Mesendoderm (in vitro differentiated cells): ENCODE measurements around the gene ZGLP1.
"Not testable (repeated sequence)": the region's sequence is repeated elsewhere in the genome, so short reads cannot be mapped to it uniquely, and the experiment has no call there.

Experiments used
- DNase-seq: peaks from one replicate; pipeline ENCODE4 v3.0.0; 2013
- H2AK5ac ChIP-seq: 2 replicates; pipeline ENCODE4 v1.6.1; 2013; ENCODE audit warnings: low read length, inconsistent platforms
- H2BK120ac ChIP-seq: 2 replicates; pipeline ENCODE4 v1.6.1; 2013; ENCODE audit warnings: low read depth, mild to moderate bottlenecking, low read length, moderate library complexity, mixed read lengths
- H2BK15ac ChIP-seq: replicated peaks from 2 replicates; pipeline ENCODE4 v1.6.1; 2013; ENCODE audit warnings: low read depth, mild to moderate bottlenecking, moderate library complexity
- H2BK5ac ChIP-seq: 2 replicates; pipeline ENCODE4 v1.6.1; 2013; ENCODE audit warnings: low read length, inconsistent platforms
- H3K18ac ChIP-seq: 2 replicates; pipeline ENCODE4 v1.6.1; 2013; ENCODE audit warnings: mild to moderate bottlenecking, low read length, mixed read lengths
- H3K23ac ChIP-seq: one replicate; pipeline ENCODE4 v1.6.1; 2013; ENCODE audit warnings: low read length
- H3K27ac ChIP-seq: 2 replicates; pipeline ENCODE4 v1.5.1; 2013; ENCODE audit warnings: low read depth, mild to moderate bottlenecking, inconsistent platforms, low read length, moderate library complexity
- H3K27me3 ChIP-seq: 2 replicates; pipeline ENCODE4 v1.6.1; 2013; ENCODE audit warnings: low read length, control low read depth, mild to moderate bottlenecking, inconsistent platforms; ENCODE audit not compliant: insufficient read depth, poor library complexity
- H3K36me3 ChIP-seq: 2 replicates; pipeline ENCODE4 v1.6.1; 2013; ENCODE audit warnings: low read length, inconsistent platforms; ENCODE audit not compliant: control insufficient read depth, insufficient read depth
- H3K4ac ChIP-seq: one replicate; pipeline ENCODE4 v1.6.1; 2013; ENCODE audit warnings: low read depth, mild to moderate bottlenecking, low read length, moderate library complexity
- H3K4me1 ChIP-seq: 2 replicates; pipeline ENCODE4 v1.6.1; 2013; ENCODE audit warnings: low read depth, low read length, inconsistent platforms; ENCODE audit not compliant: control insufficient read depth
- H3K4me2 ChIP-seq: 2 replicates; pipeline ENCODE4 v1.6.1; 2013; ENCODE audit warnings: low read length
- H3K4me3 ChIP-seq: 2 replicates; pipeline ENCODE4 v1.5.1; 2013; ENCODE audit warnings: mild to moderate bottlenecking, low read length
- H3K56ac ChIP-seq: one replicate; pipeline ENCODE4 v1.6.1; 2013; ENCODE audit warnings: low read length
- H3K79me1 ChIP-seq: 2 replicates; pipeline ENCODE4 v1.6.1; 2013; ENCODE audit warnings: low read length, inconsistent platforms
- H3K79me2 ChIP-seq: 2 replicates; pipeline ENCODE4 v1.6.1; 2013; ENCODE audit warnings: mild to moderate bottlenecking, low read length; ENCODE audit not compliant: control insufficient read depth, insufficient read depth
- H3K9ac ChIP-seq: 2 replicates; pipeline ENCODE4 v1.6.1; 2013; ENCODE audit warnings: low read length, inconsistent platforms
- H4K5ac ChIP-seq: one replicate; pipeline ENCODE4 v1.6.1; 2013; ENCODE audit warnings: low read length
- H4K8ac ChIP-seq: one replicate; pipeline ENCODE4 v1.6.1; 2013; ENCODE audit warnings: low read depth, mild to moderate bottlenecking, control low read depth, low read length, moderate library complexity
- WGBS: extraction: QIAGEN DNeasy Blood & Tissue Kit; methylation state at CpG from one replicate; pipeline ENCODE4 v1.1.7; 2013; ENCODE audit warnings: low lambda C conversion rate, missing lambda C conversion rate; ENCODE audit not compliant: insufficient coverage; ENCODE audit errors: extremely low coverage; 5-methylcytosine and 5-hydroxymethylcytosine counted together

Gene ZGLP1

GRCh38 chr19:10344780-10345179 is 35.2 kb upstream of the ZGLP1 start:
- Histone ChIP-seq H2AK5ac (no peak overlapping the region), H2BK15ac (no peak overlapping the region), H3K79me2 (no peaks in the 10 kb centered on the region), H2BK120ac (no peak overlapping the region), H3K9ac (no peak overlapping the region), H2BK5ac (no peak overlapping the region), H3K27ac (no peak overlapping the region), H3K36me3 (no peaks in the 10 kb centered on the region), H4K8ac (no peak overlapping the region), H3K18ac (no peak overlapping the region), H3K56ac (no peak overlapping the region), H3K4me3 (no peak overlapping the region), H3K27me3 (no peaks in the 10 kb centered on the region), H3K4ac (no peak overlapping the region), H3K23ac (no peak overlapping the region), H3K4me1 (no peaks in the 10 kb centered on the region), H3K79me1 (no peaks in the 10 kb centered on the region), H3K4me2 (no peak overlapping the region), H4K5ac (no peak overlapping the region)
- DNase-seq: no peak
- WGBS: no CpG with 5 or more reads among the region's 10 CpGs

DNA sequence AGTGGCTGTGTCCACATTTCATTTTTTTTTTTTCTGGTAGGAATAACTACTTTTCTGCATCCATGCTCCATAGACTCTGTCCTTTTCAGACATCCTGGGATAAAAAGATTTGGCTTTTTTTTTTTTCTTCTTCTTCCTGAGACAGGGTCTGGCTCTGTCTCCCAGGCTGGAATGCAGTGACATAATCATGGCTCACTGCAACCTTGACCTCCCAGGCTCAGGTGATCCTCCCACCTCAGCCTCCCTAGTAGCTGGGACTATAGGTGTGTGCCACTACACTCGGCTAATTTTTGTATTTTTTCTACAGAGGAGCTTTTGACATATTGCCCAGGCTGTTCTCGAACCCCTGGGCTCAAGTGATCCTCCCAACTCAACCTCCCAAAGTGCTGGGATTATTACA is 33.9 kb upstream of the ZGLP1 start:
- H3K4me3 ChIP-seq: no peak overlapping the region
- no peak overlapping the region for H2BK15ac ChIP-seq
- no peak overlapping the region for H3K4ac ChIP-seq
- no peak overlapping the region for H3K23ac ChIP-seq
- H2BK120ac ChIP-seq: no peak overlapping the region
- H3K18ac ChIP-seq: no peak overlapping the region
- no CpG with 5 or more reads among the region's 2 CpGs for WGBS
- no peaks in the 10 kb centered on the region for H3K4me1 ChIP-seq
- no peak overlapping the region for H2BK5ac ChIP-seq
- H3K9ac ChIP-seq: no peak overlapping the region
- no peak overlapping the region for H3K56ac ChIP-seq
- H3K27ac ChIP-seq: no peak overlapping the region
- no peaks in the 10 kb centered on the region for H3K79me1 ChIP-seq
- no peak for DNase-seq
- no peak overlapping the region for H4K5ac ChIP-seq
- H3K4me2 ChIP-seq: no peak overlapping the region
- no peak overlapping the region for H2AK5ac ChIP-seq
- no peaks in the 10 kb centered on the region for H3K79me2 ChIP-seq
- H3K36me3 ChIP-seq: no peaks in the 10 kb centered on the region
- no peak overlapping the region for H4K8ac ChIP-seq
- H3K27me3 ChIP-seq: no peaks in the 10 kb centered on the region

DNA sequence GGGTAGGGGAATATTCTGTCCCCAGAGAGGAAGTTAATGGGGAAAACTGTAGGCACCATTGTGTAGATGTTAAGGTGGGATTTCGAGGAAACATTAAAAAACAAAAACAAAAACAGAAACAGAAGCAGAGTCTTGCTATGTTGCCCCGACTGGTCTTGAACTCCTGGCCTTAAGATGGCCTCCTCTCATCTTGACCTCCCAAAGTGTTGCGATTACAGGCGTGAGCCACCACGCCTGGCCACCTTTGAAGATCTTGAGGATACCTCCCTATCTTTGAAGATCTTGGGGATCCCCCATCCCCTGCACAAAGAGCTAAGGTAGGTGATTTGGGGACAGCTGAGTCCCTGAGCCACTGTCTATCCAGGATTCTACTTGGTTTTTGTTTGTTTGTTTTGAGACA is 30.4 kb upstream of the ZGLP1 start:
- H3K23ac ChIP-seq: no peak overlapping the region
- no peaks in the 10 kb centered on the region for H3K79me2 ChIP-seq
- no peak overlapping the region for H2BK15ac ChIP-seq
- no peak overlapping the region for H3K27ac ChIP-seq
- no peak overlapping the region for H4K5ac ChIP-seq
- H2BK120ac ChIP-seq: no peak overlapping the region
- no peaks in the 10 kb centered on the region for H3K27me3 ChIP-seq
- no peaks in the 10 kb centered on the region for H3K4me1 ChIP-seq
- H3K56ac ChIP-seq: peak overlapping the region; percentile 65
- H3K79me1 ChIP-seq: no peaks in the 10 kb centered on the region
- H3K9ac ChIP-seq: no peak overlapping the region
- no peak overlapping the region for H3K18ac ChIP-seq
- H2BK5ac ChIP-seq: no peak overlapping the region
- no peak for DNase-seq
- no peak overlapping the region for H3K4me3 ChIP-seq
- H3K36me3 ChIP-seq: no peaks in the 10 kb centered on the region
- WGBS: no CpG with 5 or more reads among the region's 5 CpGs
- no peak overlapping the region for H3K4me2 ChIP-seq
- H4K8ac ChIP-seq: no peak overlapping the region
- no peak overlapping the region for H3K4ac ChIP-seq
- H2AK5ac ChIP-seq: no peak overlapping the region

DNA sequence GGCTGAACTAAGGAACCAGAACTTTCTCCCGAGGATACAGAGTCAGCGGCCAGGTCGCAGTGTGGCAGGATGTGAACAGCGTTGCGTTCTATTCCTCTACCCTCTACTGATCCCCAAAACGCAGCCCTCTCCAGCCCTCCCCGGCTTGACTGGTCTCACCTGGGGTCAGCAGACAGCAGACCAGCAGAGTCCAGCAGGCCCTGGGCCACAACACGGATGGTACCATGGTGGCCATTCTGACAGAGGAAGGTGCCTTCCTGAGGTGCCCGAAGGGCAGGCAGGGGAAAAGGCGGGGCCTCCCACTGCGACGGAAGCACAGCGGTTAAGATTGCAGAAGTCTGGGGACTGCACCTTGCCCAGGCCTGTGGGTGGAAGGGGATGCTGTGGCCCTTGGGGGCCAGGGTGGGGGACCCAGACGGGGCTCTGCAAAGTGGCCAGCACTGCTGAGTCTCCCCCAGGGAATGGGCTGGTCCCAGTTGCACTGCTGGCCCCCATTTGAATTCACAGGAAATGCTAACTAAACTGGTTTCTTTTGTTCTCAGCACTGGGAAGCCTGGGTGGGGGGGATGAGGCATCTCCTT is 29.9 kb upstream of the ZGLP1 start, which contains the start of gene ICAM3:
Gene ICAM3, minus strand, starts transcription at position 245 of the 581 bp plus-strand sequence. Its CDS starts 10 bp downstream, at position 235.
- no peak within 1 kb of the TSS for H3K4me2 ChIP-seq
- H3K9ac ChIP-seq: no peak within 1 kb of the TSS
- H3K27ac ChIP-seq: no peak within 1 kb of the TSS
- H3K79me1 ChIP-seq: no peaks in the 10 kb centered on the region
- no peak within 1 kb of the TSS for H2BK5ac ChIP-seq
- H3K27me3 ChIP-seq: no peaks in the 10 kb centered on the region
- no peak within 1 kb of the TSS for H2BK120ac ChIP-seq
- H3K4me3 ChIP-seq: no peak within 1 kb of the TSS
- H3K4me1 ChIP-seq: no peaks in the 10 kb centered on the region
- H2BK15ac ChIP-seq: no peak within 1 kb of the TSS
- no peak for DNase-seq
- H3K4ac ChIP-seq: no peak within 1 kb of the TSS
- H4K5ac ChIP-seq: no peak within 1 kb of the TSS
- peak within 1 kb of the TSS; percentile 65 for H3K56ac ChIP-seq
- no peak within 1 kb of the TSS for H3K18ac ChIP-seq
- peak within 1 kb of the TSS; percentile 56 for H3K23ac ChIP-seq
- H3K36me3 ChIP-seq: no peaks in the 10 kb centered on the region
- no peaks in the 10 kb centered on the region for H3K79me2 ChIP-seq
- no peak within 1 kb of the TSS for H4K8ac ChIP-seq
- WGBS: no CpG with 5 or more reads among the region's 14 CpGs
- no peak within 1 kb of the TSS for H2AK5ac ChIP-seq

GRCh38 chr19:10338940-10339339 is 29.3 kb upstream of the ZGLP1 start:
- Histone ChIP-seq H3K23ac (no peak overlapping the region), H3K9ac (no peak overlapping the region), H3K27me3 (no peaks in the 10 kb centered on the region), H3K4ac (no peak overlapping the region), H3K27ac (no peak overlapping the region), H3K56ac (no peak overlapping the region), H3K79me1 (no peaks in the 10 kb centered on the region), H2BK120ac (no peak overlapping the region), H4K8ac (no peak overlapping the region), H3K4me3 (no peak overlapping the region), H3K18ac (no peak overlapping the region), H2BK15ac (no peak overlapping the region), H3K4me1 (no peaks in the 10 kb centered on the region), H2BK5ac (no peak overlapping the region), H4K5ac (no peak overlapping the region), H3K36me3 (no peaks in the 10 kb centered on the region), H3K79me2 (no peaks in the 10 kb centered on the region), H3K4me2 (no peak overlapping the region), H2AK5ac (no peak overlapping the region)
- no CpG with 5 or more reads among the region's 6 CpGs for WGBS
- DNase-seq: no peak

DNA sequence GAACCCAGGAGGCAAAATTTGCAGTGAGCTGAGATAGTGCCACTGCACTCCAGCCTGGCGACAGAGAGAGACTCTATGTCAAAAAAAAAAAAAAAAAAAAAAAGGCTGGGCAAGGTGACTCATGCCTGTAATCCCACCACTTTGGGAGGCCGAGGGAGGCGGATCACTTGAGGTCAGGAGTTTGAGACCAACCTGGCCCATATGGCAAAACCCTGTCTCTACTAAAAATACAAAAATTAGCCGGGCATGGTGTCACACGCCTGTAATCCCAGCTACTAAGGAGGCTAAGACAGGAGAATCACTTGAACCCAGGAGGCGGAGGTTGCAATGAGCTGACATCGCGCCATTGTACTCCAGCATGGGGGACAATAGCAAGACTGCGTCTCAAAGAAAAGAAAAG is 27.1 kb upstream of the ZGLP1 start:
- not testable (repeated sequence) for H3K18ac ChIP-seq, H3K4ac ChIP-seq, H2BK5ac ChIP-seq, H3K9ac ChIP-seq, H3K27ac ChIP-seq, H3K56ac ChIP-seq, DNase-seq, H3K27me3 ChIP-seq, H2BK15ac ChIP-seq, H3K4me3 ChIP-seq, H2AK5ac ChIP-seq, H3K23ac ChIP-seq, H3K79me1 ChIP-seq, H3K4me2 ChIP-seq, H3K4me1 ChIP-seq, H4K5ac ChIP-seq, H3K36me3 ChIP-seq, H2BK120ac ChIP-seq, H4K8ac ChIP-seq
- H3K79me2 ChIP-seq: peaks cover 13% of the 10 kb centered on the region
- WGBS: no CpG with 5 or more reads among the region's 9 CpGs
